ENCODE data around the gene AVP. TPM values are rescaled to one million over a fixed set of nuclear protein-coding genes. Genes with fewer than 3 reads are reported as not detected.

AVP gene
- total RNA-seq, 2 donors from 2014 or later: 3.1 TPM; not detected in 1

- intact Hi-C loops (cut with DNase I): no loop called here
- WGBS: 74% methylated on average over 13 of the region's 14 CpGs
- no peak for DNase-seq (ENCODE audit: low spot score)
Observed at GRCh38 chr20:3047486-3048419, 36.8 kb downstream of the AVP start.

GRCh38 chr20:3046677-3047462 lies 37.7 kb downstream of the AVP start:
- TF ChIP-seq POLR2A (IDR thresholded peaks at IDR 0.05): no peak
- TF ChIP-seq CTCF (IDR thresholded peaks at IDR 0.05): no peak
- no peak for TF ChIP-seq POLR2AphosphoS5 (IDR thresholded peaks at IDR 0.05)
- Histone ChIP-seq H3K36me3 (no peaks in the 10 kb centered on the region), H3K27me3 (replicated peaks; ENCODE audit: insufficient read depth) (no peaks in the 10 kb centered on the region), H3K4me1 (replicated peaks) (peaks cover 8% of the 10 kb centered on the region), H3K4me3 (peak overlapping the region; percentile 83 to 93), H3K9me3 (no peaks in the 10 kb centered on the region), H3K27ac (peak overlapping the region; percentile 90 to 96)
- intact Hi-C loops (cut with DNase I): no loop called here
- 34% methylated on average over 38 of the region's 39 CpGs for WGBS
- DNase-seq (ENCODE audit: low spot score): peak; percentile 24

More at GRCh38 chr20:3047486-3048419, 36.8 kb downstream of the AVP start:
- Histone ChIP-seq H3K4me1 (replicated peaks) (peaks cover 7% of the 10 kb centered on the region), H3K27ac (no peak overlapping the region), H3K9me3 (no peaks in the 10 kb centered on the region), H3K4me3 (no peak overlapping the region), H3K27me3 (replicated peaks; ENCODE audit: insufficient read depth) (no peaks in the 10 kb centered on the region), H3K36me3 (no peaks in the 10 kb centered on the region)
- no peak for TF ChIP-seq CTCF (IDR thresholded peaks at IDR 0.05)
- no peak for TF ChIP-seq POLR2A (IDR thresholded peaks at IDR 0.05)
- no peak for TF ChIP-seq POLR2AphosphoS5 (IDR thresholded peaks at IDR 0.05)

DNA sequence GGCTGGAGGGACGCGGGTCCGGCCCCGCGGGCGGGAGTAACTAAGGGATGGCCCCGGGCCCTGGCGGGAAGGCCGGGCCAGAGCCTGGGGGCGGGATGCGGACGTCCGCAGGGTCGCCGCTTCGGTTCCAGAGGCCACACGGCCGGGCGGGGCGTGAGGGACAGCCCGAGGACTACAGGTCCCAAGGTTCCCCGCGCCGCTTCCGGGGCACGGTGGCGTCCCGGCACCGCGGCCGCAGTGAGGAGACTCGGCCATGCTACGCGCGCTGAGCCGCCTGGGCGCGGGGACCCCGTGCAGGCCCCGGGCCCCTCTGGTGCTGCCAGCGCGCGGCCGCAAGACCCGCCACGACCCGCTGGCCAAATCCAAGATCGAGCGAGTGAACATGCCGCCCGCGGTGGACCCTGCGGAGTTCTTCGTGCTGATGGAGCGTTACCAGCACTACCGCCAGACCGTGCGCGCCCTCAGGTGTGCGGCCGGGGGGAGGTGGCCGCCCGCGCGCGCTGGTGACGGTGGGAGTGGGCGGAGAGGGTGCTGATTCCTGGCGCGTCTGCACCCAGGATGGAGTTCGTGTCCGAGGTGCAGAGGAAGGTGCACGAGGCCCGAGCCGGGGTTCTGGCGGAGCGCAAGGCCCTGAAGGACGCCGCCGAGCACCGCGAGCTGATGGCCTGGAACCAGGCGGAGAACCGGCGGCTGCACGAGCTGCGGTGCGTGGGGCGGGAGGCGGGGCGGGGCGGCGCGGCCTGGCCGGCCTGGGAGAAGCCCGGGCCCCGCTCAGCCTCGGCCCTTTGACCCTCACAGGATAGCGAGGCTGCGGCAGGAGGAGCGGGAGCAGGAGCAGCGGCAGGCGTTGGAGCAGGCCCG lies 38.5 kb downstream of the AVP start, which contains the start of gene MRPS26:
Gene MRPS26 (plus strand): TSS at position 237 of the 861 bp plus-strand sequence. CDS start 17 bp downstream, at position 254.
- WGBS: under 1% methylated on average over 79 of the region's 104 CpGs
- no peaks in the 10 kb centered on the region for H3K9me3 ChIP-seq
- TF ChIP-seq POLR2AphosphoS5 (IDR thresholded peaks at IDR 0.05) (peak; percentile 77), POLR2A (IDR thresholded peaks at IDR 0.05) (peak; percentile 55), CTCF (IDR thresholded peaks at IDR 0.05) (peak in 2 of 4 experiments; percentile 10 to 13)
- no peaks in the 10 kb centered on the region for H3K27me3 ChIP-seq (replicated peaks; ENCODE audit: insufficient read depth)
- H3K4me3 ChIP-seq: peak within 1 kb of the TSS; percentile 83 to 93
- intact Hi-C loops (cut with DNase I): no loop called here
- peak; percentile 90 for DNase-seq (ENCODE audit: low spot score)
- peak within 1 kb of the TSS; percentile 90 to 96 for H3K27ac ChIP-seq
- peaks cover 13% of the 10 kb centered on the region for H3K4me1 ChIP-seq (replicated peaks)
- no peaks in the 10 kb centered on the region for H3K36me3 ChIP-seq

DNA sequence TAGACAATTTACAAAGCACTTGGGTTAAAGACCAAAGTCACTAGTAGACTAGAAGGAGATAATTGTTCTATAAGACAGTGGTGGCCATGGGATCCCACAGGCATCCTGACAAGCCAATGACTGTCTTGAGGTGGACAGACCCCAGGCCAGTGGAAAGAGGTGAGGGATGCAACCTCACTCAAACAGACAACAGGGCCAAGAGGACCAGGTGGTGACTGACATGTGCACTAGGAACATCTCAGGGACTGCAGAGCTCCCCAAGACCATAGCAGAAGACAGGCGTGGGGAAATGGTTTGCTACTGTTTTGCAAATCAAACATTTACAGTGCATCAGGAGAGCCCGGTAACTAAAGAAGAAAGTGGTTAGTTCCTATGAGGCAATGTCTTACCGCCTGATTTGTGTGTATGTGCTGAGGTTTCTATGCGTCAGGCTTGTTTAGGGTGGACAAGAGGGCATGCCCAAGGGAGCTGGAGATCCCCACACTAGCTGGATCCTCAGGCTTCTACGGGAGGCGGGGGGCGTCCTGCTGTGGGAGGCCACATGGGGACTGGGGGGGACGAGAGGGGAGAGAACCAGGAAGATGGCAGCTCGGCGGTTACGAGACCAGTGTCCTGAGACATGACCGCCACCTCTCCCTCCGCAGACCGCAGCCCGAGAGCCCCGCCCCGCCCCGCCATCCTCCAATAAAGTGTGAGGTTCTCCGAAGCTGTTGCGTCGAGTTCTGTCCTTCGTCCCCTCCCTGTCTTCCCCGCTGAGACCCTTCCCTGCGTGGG lies 39.3 kb downstream of the AVP start:
- H3K4me3 ChIP-seq: peak overlapping the region; percentile 83 to 93
- H3K27ac ChIP-seq: peak overlapping the region; percentile 90 to 96
- 2% methylated on average over 24 of the region's 24 CpGs for WGBS
- TF ChIP-seq CTCF (IDR thresholded peaks at IDR 0.05) (no peak), POLR2A (IDR thresholded peaks at IDR 0.05) (no peak), POLR2AphosphoS5 (IDR thresholded peaks at IDR 0.05) (no peak)
- peak; percentile 74 for DNase-seq (ENCODE audit: low spot score)
- H3K27me3 ChIP-seq (replicated peaks; ENCODE audit: insufficient read depth): no peaks in the 10 kb centered on the region
- peaks cover 13% of the 10 kb centered on the region for H3K4me1 ChIP-seq (replicated peaks)
- intact Hi-C loops (cut with DNase I): no loop called here
- no peaks in the 10 kb centered on the region for H3K9me3 ChIP-seq
- no peaks in the 10 kb centered on the region for H3K36me3 ChIP-seq

All from prostate gland (tissue), 2 donors.